GM18526 (cell line): ENCODE measurements around the gene N4BP2L1.

ENCODE experiments used
- POLR2A ChIP-seq: IDR thresholded peaks from 3 replicates; pipeline ENCODE4 v1.6.1; 2011; ENCODE audit not compliant: insufficient read length; ENCODE audit errors: extremely low read depth

The N4BP2L1 gene

DNA sequence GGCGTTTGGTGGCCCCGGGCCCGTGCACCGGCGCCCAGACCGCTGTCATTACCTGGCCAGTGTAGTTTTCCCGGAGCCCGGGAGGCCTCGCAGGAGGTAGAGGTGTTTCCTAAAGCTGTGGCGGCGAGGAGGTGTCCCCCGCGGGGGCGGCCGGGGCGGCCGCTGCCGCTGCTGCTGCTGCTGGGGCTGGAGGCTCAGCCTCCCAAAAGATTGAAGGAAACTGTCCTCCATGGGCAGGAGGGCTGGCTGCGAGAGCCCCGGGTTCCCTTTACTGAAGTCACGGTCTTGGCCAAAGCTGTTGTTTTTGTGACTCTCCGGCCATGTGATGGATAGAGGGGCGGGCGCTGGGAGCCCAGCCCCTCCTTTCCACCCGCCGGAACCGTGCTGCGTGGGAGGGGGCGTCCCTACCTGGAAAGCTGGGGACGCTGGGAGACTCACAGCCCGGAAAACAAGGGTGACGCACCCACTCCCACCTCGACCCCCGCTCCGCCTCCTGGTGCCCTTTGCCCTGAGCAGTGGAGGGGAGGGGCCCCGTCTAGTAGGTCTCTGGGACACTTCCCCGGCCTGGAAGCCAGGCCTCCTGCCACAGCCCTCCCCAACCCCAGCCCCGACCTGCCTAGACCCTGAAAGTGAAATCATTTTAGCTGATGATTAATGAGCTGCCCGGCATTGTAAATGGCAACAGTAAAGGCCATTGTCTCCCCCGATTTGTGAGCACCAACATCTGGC lies at the start of gene N4BP2L1:
N4BP2L1 (minus strand) TSS at position 279 of the 729 bp plus-strand sequence; CDS start at position 231, 48 bp downstream.
- TF ChIP-seq POLR2A = peak; percentile 83

DNA sequence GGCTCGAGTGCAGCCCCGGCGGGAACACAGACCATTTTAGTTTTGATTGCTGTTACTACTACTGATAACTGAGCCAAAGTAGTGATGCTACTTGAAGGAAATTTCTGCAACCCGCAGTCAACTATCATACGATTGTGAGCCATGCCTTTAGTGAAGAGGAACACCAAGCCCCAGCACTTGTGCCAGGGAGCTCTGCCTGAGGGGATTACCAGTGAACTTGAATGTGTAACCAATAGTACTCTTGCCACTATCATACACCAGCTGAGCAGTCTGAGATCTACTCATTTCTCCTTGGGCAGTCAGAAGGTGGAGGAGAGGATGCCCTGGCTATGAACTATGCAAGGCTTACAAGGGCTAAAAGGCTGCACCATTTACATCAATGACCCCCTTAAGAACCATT lies 49.0 kb upstream of the N4BP2L1 start:
- TF ChIP-seq POLR2A = no peak

GRCh38 chr13:32476021-32476731 lies 48.2 kb upstream of the N4BP2L1 start:
- no peak for TF ChIP-seq POLR2A

DNA sequence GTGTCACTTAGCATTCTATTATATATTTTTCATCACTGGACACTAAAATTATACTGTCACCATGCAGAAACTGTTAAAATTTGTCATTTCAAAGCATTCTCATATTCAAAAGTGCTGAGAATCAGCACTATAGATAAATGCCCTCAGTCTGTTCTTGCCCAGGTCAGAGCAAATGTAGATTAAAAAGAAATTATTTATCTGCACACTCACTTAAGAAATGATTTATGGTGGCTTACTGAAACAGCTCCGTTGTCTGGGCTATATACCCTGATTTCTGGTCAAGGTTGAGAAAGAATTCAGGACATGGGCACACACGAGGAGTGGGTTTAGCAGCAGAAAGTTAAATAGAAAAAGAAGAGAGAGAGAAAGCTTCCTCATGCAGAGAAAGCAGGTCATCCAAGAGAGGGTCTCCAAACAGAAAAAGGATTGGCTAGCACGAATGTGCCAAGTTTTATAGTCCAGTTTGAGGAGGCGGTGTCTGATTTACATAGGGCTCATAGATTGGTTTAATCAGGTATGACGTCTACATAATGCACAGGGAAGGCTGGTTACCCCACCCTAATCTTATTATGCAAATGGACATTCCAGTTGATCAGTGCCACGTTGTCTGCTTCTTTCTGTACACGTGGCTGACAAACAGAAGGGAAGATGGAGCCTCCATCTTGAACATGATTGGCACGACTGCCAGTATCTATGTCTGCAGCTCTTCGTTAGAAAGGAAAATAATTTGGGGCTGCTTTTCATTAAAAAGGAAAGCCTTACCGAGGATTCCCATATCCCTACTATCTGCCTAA lies 47.3 kb upstream of the N4BP2L1 start:
- TF ChIP-seq POLR2A = no peak

DNA sequence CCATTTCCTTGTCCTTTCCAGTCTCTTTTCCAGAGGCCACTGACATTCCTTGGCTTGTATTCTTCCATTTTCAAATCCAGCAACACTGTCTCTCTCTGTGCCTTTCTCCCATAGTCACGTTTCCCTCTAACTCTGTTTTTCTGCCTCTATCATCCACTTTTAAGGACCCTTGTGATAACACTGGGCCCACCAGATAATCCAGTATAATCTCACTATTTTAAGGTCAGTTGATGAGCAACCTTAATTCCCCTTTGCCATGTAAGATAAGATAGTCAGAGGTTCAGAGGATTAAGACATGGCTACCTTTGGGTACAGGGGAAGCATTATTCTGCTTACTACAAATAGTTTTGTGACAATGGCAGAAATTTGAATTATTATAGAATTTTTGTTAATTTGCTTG lies 45.7 kb upstream of the N4BP2L1 start:
- TF ChIP-seq POLR2A = no peak

DNA sequence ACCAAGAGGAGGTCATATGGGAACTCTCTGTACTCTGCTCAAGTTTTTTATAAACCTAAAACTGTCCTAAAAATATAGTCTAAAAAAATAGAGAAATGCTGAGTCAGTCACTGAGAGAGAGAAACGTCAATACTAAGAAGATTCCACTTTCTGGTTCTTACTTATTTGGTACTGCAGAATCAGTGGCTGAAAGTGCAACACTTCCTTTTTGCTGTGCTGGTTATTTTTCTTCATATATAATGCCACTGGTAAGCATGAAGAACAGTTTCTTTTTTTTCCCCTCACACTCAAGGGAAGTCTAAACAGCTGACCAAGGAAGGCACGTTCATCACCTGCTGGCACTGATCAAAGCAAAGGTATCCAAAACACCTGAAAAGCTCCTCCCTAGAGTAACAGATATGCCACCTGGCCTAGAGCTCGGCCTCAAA lies 44.3 kb upstream of the N4BP2L1 start:
- TF ChIP-seq POLR2A = no peak

DNA sequence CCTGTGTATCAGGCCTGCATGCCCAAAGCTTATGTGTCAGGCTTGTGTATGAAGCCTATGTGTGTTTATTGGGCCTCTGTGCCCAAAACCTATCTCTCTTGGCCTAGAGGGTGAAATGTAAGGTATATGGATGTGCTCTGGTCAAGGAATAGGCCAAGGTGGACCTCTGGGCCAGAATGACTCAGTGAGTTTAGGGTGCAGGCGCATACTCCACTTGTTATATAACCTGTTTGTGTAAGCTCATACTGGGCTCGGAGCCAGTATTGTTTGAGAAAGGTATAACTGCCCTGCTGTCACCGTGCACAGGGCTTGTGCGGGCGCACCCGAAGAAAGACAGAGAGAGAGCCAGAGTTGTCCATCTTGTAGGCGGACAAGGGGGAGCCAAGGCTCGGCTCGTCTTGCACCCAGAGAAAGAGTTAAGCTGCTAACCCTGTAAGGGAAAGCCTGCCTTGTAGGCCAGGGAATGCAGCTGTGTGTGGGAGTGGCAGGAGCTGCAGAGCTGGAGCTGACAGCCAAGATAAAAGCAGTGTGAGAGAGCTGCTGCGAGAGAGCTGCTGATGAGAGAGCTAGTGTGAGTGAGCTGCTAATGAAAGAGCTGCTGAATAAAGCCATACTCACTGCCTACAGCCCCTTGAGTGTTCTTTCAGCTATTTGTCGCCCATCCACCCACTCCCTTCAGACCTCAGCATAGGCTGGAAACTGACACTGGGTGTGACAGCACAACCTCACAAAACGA lies 43.4 kb upstream of the N4BP2L1 start:
- TF ChIP-seq POLR2A = no peak

- TF ChIP-seq POLR2A = no peak
Measured at GRCh38 chr13:32468502-32469142, 40.7 kb upstream of the N4BP2L1 start.

DNA sequence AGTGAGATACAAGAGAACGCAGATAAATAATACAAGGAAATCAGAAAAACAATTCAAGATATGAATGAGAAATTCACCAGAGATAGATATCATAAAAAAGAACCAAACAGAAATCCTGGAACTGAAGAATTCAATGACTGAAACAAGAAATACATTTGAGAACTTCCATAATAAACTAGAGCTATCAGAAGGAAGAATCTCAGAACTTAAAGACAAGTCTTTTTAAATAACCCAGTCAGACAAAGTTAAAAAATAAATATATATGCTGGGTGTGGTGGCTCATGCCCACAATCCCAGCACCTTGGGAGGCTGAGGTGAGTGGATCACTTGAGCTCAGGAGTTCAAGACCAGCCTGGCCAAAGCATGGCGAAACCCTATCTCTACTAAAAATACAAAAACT lies 28.7 kb upstream of the N4BP2L1 start:
- TF ChIP-seq POLR2A = no peak

DNA sequence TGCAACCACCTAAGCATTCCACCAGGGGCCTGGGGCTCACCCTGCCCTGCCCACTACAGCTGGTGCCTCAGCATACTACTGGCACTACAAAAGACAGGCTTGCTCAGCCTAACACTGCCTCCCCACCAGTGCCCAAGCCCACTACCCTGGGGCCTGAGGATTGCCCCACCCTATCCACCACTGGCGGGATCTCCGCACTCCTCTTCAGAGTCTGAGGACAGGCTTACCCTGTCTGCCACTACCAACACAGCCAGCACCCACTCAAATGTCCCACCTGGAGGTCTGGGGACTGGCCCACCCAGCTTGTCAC lies 27.6 kb upstream of the N4BP2L1 start:
- no peak for TF ChIP-seq POLR2A

GRCh38 chr13:32454886-32455593 lies 27.1 kb upstream of the N4BP2L1 start:
- TF ChIP-seq POLR2A = no peak

DNA sequence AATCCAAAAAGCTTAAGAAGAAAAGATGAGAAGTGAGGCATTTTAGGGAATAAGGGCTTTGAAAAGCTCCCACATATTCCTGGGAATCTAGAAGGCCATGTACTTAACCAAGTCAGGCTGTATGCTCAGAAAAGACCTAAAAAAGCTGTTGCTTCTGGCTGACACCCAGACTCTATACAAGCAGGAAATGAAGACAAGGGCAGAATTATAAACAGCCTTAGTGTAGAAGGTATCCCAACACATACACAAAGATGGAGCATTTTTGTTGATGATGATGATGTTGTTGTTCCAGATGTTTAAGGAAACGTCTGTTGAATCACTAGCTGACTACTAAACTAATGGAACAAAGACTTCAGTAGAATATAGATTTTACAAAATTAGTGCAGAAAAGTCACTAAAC lies 26.1 kb upstream of the N4BP2L1 start:
- TF ChIP-seq POLR2A = no peak

DNA sequence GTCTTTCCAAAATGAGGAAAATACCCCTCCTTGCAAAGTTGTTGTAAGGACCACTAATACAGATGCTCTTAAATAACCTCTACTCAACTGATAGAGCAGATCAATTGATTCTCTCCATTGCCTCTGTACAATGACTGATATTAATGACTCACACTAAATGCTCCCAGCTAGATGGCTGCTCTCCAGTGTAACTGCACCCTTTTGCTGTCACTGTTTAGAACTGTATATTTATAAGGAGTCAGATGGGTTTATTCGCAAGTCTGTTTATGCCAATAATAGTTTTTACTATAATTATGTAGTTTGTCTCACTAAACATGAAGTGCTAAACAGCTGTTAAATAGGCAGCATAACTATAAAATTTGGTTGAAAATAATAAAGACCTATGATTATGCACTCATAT lies 21.0 kb upstream of the N4BP2L1 start:
- no peak for TF ChIP-seq POLR2A

DNA sequence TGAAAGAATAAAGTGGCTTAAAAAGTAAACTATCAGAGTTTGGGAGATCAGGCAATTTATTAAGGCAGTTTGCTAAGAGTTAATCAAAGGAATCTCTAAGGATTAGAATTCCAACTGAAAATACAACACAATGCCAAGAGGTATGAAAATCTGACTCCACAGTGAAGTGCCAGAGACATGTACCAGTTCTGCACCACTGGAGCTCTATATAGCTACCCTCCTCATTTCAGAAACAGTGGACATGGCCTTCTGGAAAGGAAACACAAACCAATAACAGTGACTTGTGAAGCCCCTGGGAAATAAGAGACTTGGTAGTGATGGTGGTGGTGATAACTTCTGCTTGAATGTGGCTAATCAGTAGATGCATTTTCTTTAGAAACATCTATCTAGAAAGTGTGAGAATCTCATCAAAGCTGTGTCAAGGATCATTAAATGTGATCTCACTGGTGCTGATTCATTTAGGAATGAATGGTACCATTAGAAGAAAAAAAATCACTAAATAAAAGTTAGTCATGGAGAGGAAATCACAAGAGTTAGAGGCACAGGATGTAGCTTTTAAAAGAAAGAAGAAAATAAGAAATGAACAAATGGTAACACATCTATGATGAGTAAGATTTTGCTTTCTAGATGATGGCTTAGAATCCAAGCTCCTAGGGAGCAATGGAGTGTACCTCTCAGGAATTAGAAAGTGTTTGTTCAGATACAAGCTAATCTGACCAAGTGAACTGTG lies 20.1 kb upstream of the N4BP2L1 start:
- no peak for TF ChIP-seq POLR2A
